Stimulated activated CD8-positive, alpha-beta memory T cell treated with anti-CD3 and anti-CD28 coated beads, Interleukin-4, amount 100 ng/mL, for 1 hour (primary cell): Measurements from ENCODE around the gene TSPAN32.
"Not testable (repeated sequence)": the region's sequence is repeated elsewhere in the genome, so short reads cannot be mapped to it uniquely, and the experiment has no call there.

Experiments used
- DNase-seq, 2 donors: peaks; one replicate each; pipeline ENCODE4 v3.0.0-alpha.2; 2020; ENCODE audit warnings: low read depth in 2 of 2, low spot score in 1 of 2

TSPAN32 gene

GRCh38 chr11:2362414-2362813 is 60.6 kb downstream of the TSPAN32 start:
- DNase-seq: no peak

GRCh38 chr11:2363130-2363529 is 61.3 kb downstream of the TSPAN32 start:
- DNase-seq: no peak

GRCh38 chr11:2363577-2364370 is 62.0 kb downstream of the TSPAN32 start:
- DNase-seq: no peak

GRCh38 chr11:2364386-2364785 is 62.6 kb downstream of the TSPAN32 start:
- not testable (repeated sequence) for DNase-seq

- no peak for DNase-seq
Observed at GRCh38 chr11:2365571-2366210, 63.9 kb downstream of the TSPAN32 start.

- DNase-seq: no peak
Observed at GRCh38 chr11:2366276-2366675, 64.5 kb downstream of the TSPAN32 start.

- DNase-seq: no peak
Observed at GRCh38 chr11:2366733-2367132, 64.9 kb downstream of the TSPAN32 start.

GRCh38 chr11:2367266-2368160 is 65.7 kb downstream of the TSPAN32 start:
- no peak for DNase-seq
